SH-SY5Y (cell line): Measurements from ENCODE around the gene RAD23A.

Source experiments
- GATA2 ChIP-seq: IDR thresholded peaks from 2 replicates; pipeline ENCODE4 v1.6.1; 2011; ENCODE audit warnings: mild to moderate bottlenecking, low read depth, low read length
- GATA3 ChIP-seq: IDR thresholded peaks from 2 replicates; pipeline ENCODE4 v1.6.1; 2011; ENCODE audit warnings: low read depth, mild to moderate bottlenecking, low read length, moderate library complexity

DNA sequence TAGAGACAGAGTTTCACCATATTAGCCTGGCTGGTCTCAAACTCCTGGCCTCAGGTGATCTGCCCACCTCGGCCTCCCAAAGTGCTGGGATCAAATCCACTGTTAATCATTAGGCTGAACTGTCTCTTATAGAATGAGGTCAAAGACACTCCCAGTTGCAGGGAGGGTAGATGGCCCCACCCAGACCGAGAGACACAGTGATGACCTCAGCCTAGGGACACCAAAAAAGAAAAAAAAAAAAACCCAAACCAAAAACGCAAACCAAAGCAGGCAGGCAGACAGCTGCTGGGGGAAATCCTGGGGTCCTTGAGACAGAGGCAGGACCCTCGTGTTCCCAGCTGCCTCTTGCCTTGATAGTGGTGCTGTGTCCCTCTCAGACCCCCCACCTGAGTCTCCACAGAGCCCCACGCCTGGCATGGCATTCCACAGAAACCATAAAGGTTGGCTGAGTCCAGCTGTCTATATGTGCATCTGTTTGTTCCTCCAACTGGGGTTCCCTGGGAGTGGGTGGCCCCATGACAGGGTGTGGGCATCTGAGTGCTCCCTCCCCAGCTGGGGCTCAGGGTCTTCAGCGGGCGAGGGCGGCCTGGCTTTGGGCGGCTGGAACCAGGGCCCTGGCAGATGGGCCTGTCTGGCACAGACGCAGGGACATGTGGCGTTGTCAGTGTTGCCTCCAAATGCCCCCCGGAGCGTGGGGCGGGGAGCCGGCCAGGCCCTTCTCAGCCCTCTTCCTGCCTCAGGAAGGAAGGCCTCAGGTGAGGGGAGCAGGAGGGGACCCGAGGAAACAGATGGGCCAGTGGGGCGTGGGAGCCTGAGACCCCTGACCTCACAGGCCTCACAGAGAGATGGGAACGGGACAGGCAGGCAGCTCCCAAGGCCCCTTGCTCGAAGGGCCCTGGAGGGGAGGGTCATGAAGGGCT is 28.9 kb downstream of the RAD23A start:
- TF ChIP-seq GATA3 = no peak
- no peak for TF ChIP-seq GATA2
